Esophagus squamous epithelium (tissue), 5 donors: ENCODE results near the gene DCDC2. TPM values are rescaled to one million over a fixed set of nuclear protein-coding genes. Genes with fewer than 3 reads are reported as not detected.
A peak's percentile ranks its signal among the peaks of the same experiment; 100 is the strongest.

ENCODE experiments used
- DNase-seq: peaks from one replicate; lab custom pipeline; 2025; lab: John Stamatoyannopoulos, UW
- H3K27ac ChIP-seq, 4 donors: fragments of 200-600 bp; sonication (generic); one replicate each; pipeline ENCODE4 v1.5.1; 2016 to 2019; ENCODE audit warnings: mild to moderate bottlenecking in 1 of 4
- H3K27me3 ChIP-seq, 4 donors: fragments of 200-600 bp; sonication (generic); 1 replicate in 3 of 4; 2 replicates in 1 of 4; pipeline versions ENCODE4 v1.5.1 to v1.6.0; 2017 to 2021; ENCODE audit warnings: antibody characterized with exemption in 1 of 4
- H3K36me3 ChIP-seq, 3 donors: fragments of 200-600 bp; sonication (generic); one replicate each; pipeline ENCODE4 v1.5.1; 2016 to 2019
- H3K4me1 ChIP-seq, 3 donors: fragments of 200-600 bp; sonication (generic); one replicate each; pipeline ENCODE4 v1.5.1; 2017 to 2019
- H3K4me3 ChIP-seq, 4 donors: fragments of 200-600 bp; sonication (generic); 1 replicate in 3 of 4; 2 replicates in 1 of 4; pipeline ENCODE4 v1.5.1; 2016 to 2019; ENCODE audit warnings: mild to moderate bottlenecking in 2 of 4, moderate library complexity in 1 of 4
- H3K9me3 ChIP-seq, 3 donors: fragments of 200-600 bp; sonication (generic); one replicate each; pipeline ENCODE4 v1.5.1; 2016 to 2019
- POLR2A ChIP-seq, 4 donors: fragments of 450-650 bp; IDR thresholded peaks; one replicate each; pipeline ENCODE4 v1.6.1; 2017; ENCODE audit warnings: antibody characterized with exemption in 4 of 4, mild to moderate bottlenecking in 4 of 4, moderate library complexity in 3 of 4
- WGBS, 2 donors: methylation state at CpG; one replicate each; pipeline ENCODE4 v1.1.5; 2018; 5-methylcytosine and 5-hydroxymethylcytosine counted together
- intact Hi-C: fragments of 100-400 bp; cut with DNase I; formaldehyde crosslinking; loops from one replicate; pipeline ENCODE4 v1.15.0; 2022
- total RNA-seq, 4 donors: library from RNA; depleted of rRNA; stranded (reverse); fragments of >200 nt; gene quantifications; one replicate each; pipeline ENCODE4 v1.1.0, GENCODE V29; 2016
- TF ChIP-seq, protein P1 (sequence below), 6 experiments: fragments of 450-650 bp in 4 of 6; fragments of 200-600 bp in 2 of 6; sonication (generic) in 2 of 6; IDR thresholded peaks; one replicate each; pipeline ENCODE4 v1.5.1; 2016 to 2019; ENCODE audit warnings: antibody characterized with exemption in 6 of 6, mild to moderate bottlenecking in 4 of 6, moderate library complexity in 4 of 6
- donor health status: DM: yes; HTN: yes; CAD: no.

DCDC2 gene
- total RNA-seq, 4 donors from 2014 or later = 0.15 TPM; not detected in 3

DNA sequence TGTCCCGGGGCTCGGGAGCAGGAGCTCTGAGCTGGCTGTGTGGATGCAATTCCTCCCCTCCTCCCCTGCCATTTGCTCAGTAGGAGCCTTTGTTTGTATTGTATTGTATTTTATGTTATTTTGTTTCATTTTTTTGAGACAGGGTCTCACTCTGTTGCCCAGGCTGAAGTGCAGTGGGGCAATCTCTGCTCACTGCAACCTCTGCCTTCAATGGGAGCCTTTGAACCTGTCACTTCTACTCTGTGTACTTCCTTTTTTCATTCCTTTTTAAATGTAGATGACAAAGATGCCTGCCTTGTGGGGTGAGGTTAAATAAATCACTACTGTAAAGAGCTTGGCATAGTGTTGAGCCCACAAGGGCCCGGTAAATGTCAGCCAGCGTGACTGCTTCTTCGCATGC lies 70.6 kb downstream of the DCDC2 start:
- no peaks in the 10 kb centered on the region for H3K9me3 ChIP-seq
- H3K36me3 ChIP-seq = no peaks in the 10 kb centered on the region
- H3K4me3 ChIP-seq = no peak overlapping the region
- no peak for DNase-seq
- 81 to 86% methylated on average over 5 of the region's 5 CpGs for WGBS, 2 donors
- peaks cover 0 to 11% (median 0%) of the 10 kb centered on the region in 3 donors for H3K4me1 ChIP-seq
- intact Hi-C loops = loop anchor here (10.0 kb wide), 1 partner anchor 98 kb away; no protein-coding TSS in a partner anchor
- H3K27me3 ChIP-seq = no peaks in the 10 kb centered on the region
- H3K27ac ChIP-seq = no peak overlapping the region
- TF ChIP-seq POLR2A (IDR thresholded peaks at IDR 0.05) = no peak
- TF ChIP-seq, protein P1, sequence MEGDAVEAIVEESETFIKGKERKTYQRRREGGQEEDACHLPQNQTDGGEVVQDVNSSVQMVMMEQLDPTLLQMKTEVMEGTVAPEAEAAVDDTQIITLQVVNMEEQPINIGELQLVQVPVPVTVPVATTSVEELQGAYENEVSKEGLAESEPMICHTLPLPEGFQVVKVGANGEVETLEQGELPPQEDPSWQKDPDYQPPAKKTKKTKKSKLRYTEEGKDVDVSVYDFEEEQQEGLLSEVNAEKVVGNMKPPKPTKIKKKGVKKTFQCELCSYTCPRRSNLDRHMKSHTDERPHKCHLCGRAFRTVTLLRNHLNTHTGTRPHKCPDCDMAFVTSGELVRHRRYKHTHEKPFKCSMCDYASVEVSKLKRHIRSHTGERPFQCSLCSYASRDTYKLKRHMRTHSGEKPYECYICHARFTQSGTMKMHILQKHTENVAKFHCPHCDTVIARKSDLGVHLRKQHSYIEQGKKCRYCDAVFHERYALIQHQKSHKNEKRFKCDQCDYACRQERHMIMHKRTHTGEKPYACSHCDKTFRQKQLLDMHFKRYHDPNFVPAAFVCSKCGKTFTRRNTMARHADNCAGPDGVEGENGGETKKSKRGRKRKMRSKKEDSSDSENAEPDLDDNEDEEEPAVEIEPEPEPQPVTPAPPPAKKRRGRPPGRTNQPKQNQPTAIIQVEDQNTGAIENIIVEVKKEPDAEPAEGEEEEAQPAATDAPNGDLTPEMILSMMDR (IDR thresholded peaks at IDR 0.05) = no peak

DNA sequence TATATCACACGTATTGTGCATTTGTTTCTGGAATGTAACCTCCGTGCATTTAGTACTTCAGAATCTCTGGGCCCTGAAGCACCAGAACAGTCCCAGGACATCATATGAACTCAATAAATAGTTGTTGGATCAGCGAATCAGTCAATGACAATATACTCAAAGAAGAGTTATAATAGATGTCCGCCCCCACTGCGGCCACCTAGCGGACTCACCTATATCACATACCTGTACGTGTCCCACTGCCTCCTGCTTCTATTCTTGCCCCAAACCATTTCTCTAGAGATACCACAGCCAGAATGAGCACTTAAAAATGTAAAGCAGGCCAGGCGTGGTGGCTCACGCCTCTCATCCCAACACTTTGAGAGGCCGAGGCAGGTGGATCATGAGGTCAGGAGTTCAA lies 73.9 kb downstream of the DCDC2 start:
- peaks cover 0 to 10% (median 0%) of the 10 kb centered on the region in 4 donors for H3K27me3 ChIP-seq
- 68% methylated on average over 7 to 10 of the region's 10 CpGs for WGBS, 2 donors
- peaks cover 0 to 11% (median 0%) of the 10 kb centered on the region in 3 donors for H3K4me1 ChIP-seq
- no peak for DNase-seq
- TF ChIP-seq, protein P1 (IDR thresholded peaks at IDR 0.05) = no peak
- TF ChIP-seq POLR2A (IDR thresholded peaks at IDR 0.05) = no peak
- intact Hi-C loops = loop anchor here (10.0 kb wide), 1 partner anchor 101 kb away; no protein-coding TSS in a partner anchor
- H3K4me3 ChIP-seq = no peak overlapping the region
- no peak overlapping the region for H3K27ac ChIP-seq
- H3K36me3 ChIP-seq = no peaks in the 10 kb centered on the region
- H3K9me3 ChIP-seq = no peaks in the 10 kb centered on the region

DNA sequence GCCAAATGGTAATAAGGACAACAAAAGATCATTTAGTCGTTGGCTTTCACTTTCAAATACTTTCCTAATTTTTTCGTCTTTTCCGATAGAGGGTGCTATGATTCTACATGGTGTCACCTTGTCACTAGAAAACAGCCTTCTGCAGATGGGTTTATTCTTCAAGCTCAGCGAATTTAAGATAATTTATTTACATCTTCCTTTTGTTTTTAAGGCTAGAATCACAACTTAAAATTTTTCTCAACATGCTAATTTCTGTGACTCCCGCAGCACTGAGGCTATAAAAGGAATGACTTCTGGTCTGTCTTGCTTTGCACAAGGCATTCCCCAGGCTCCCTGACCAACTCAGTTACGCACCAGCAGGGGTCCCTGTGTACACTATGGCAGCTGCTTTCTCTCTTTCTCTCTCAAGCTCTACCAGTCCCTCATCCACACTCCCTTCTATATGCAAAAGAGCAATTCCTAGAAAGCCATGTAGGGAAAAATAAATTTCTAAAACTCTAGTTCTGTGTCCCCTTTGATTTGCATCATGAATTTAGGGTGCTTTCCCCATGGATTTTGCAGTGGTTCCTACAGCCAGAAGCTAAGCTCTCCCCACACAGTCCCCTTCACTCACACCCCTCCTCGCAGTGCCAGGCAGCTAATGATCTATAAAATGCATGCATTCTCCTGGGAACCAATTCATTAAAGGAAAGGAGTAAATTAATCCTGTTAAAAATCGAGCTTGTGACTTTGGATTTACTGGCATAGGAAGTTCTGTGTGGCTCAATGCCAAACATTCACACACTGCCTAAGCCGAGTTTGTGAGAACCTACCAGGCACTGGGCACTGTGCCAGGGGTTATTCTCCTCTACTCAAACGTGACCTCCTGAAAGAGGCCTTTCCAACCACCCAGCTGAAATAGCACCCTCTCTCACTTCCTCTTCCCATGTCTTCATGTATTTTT lies 74.5 kb downstream of the DCDC2 start:
- Histone ChIP-seq H3K4me1 (peaks cover 0 to 11% (median 0%) of the 10 kb centered on the region in 3 donors), H3K4me3 (peak overlapping the region in 2 of 4 donors; percentile 0 to 33), H3K36me3 (no peaks in the 10 kb centered on the region), H3K27ac (no peak overlapping the region), H3K27me3 (peaks cover 0 to 16% (median 0%) of the 10 kb centered on the region in 4 donors), H3K9me3 (no peaks in the 10 kb centered on the region)
- TF ChIP-seq POLR2A (IDR thresholded peaks at IDR 0.05) = no peak
- TF ChIP-seq, protein P1 (IDR thresholded peaks at IDR 0.05) = peak in 5 of 6 experiments; percentile 24 to 64 (median 40)
- intact Hi-C loops = loop anchor here (10.0 kb wide), 1 partner anchor 101 kb away; no protein-coding TSS in a partner anchor
- WGBS, 2 donors = 4% methylated on average over 10 of the region's 10 CpGs
- no peak for DNase-seq

DNA sequence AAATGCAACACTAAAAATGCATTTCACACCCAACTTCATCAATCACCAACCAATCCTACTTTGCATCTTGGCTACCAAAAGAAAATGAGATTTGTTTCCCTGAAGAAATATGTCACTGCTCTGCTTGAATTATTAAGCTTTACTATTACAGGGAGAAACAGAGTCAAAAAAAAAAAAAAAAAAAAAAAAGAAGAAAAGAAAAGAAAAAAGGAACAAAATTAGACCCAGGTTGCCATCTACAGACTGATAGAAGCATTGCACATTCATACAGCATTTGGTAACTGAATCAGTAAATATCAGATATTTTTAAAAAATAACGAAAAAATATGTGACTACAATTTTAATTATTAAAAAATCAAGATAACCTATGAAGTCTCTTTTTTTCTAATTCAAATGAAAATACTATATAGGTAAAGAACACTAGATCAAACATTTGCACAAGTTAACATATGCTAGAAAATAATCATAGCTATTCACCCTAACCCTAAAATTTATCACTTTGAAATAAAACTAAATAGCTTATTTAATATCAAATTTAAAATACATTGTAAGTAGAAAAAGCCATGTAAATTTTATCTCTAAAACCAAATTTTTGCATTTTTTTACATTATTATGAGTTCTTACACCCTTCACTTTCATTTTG lies 83.3 kb downstream of the DCDC2 start:
- Histone ChIP-seq H3K4me1 (no peaks in the 10 kb centered on the region), H3K9me3 (no peaks in the 10 kb centered on the region), H3K36me3 (no peaks in the 10 kb centered on the region), H3K27ac (no peak overlapping the region), H3K4me3 (no peak overlapping the region), H3K27me3 (peaks cover 0 to 10% (median 0%) of the 10 kb centered on the region in 4 donors)
- no peak for DNase-seq
- TF ChIP-seq POLR2A (IDR thresholded peaks at IDR 0.05) = no peak
- TF ChIP-seq, protein P1 (IDR thresholded peaks at IDR 0.05) = peak in 4 of 6 experiments; percentile 11 to 41 (median 30)
- intact Hi-C loops = no loop called here
- 0% methylated on average over 1 of the region's 1 CpG for WGBS, 2 donors
